HG02885 (cell line): ENCODE measurements around the gene MOBP.

ENCODE experiments used
- ATAC-seq: cut with Tn5 transposase; IDR thresholded peaks from one replicate; pipeline ENCODE4 v1.9.1; 2021; ENCODE audit warnings: mild to moderate bottlenecking; ENCODE audit not compliant: unreplicated experiment, poor library complexity

The MOBP gene

GRCh38 chr3:39531665-39532064, 64.2 kb downstream of the MOBP start:
- no peak for ATAC-seq

GRCh38 chr3:39532777-39533176, 65.3 kb downstream of the MOBP start:
- ATAC-seq, result no peak

GRCh38 chr3:39533226-39533625, 65.7 kb downstream of the MOBP start:
- ATAC-seq, result no peak

GRCh38 chr3:39540162-39540921, 72.9 kb downstream of the MOBP start:
- no peak for ATAC-seq

GRCh38 chr3:39541442-39541841, 74.0 kb downstream of the MOBP start:
- ATAC-seq, result no peak

GRCh38 chr3:39541917-39542329, 74.4 kb downstream of the MOBP start:
- no peak for ATAC-seq

GRCh38 chr3:39542588-39542988, 75.1 kb downstream of the MOBP start:
- peak; percentile 53 for ATAC-seq

GRCh38 chr3:39548282-39548681, 80.8 kb downstream of the MOBP start:
- ATAC-seq, result no peak

GRCh38 chr3:39550354-39551051, 83.0 kb downstream of the MOBP start:
- ATAC-seq, result no peak
